Measurements from ENCODE around the gene TTC21B.

GRCh38 chr2:165927353-165927752 is 26.2 kb downstream of the TTC21B start:
- TF ChIP-seq CTCF (IDR thresholded peaks at IDR 0.05) (no peak), POLR2AphosphoS5 (IDR thresholded peaks at IDR 0.05) (no peak), POLR2A (IDR thresholded peaks at IDR 0.05) (no peak), EP300 (IDR thresholded peaks at IDR 0.05) (no peak)

Data from suprapubic skin (tissue), 4 donors.